Inflammatory macrophage (primary cell): Measurements from ENCODE around the gene MIF.
"Not testable (repeated sequence)": the region's sequence is repeated elsewhere in the genome, so short reads cannot be mapped to it uniquely, and the experiment has no call there.

Experiments used
- DNase-seq, 2 donors: peaks; one replicate each; pipeline ENCODE4 v3.0.0-alpha.2; 2020 to 2022
- total RNA-seq, 18 experiments: gene quantifications; one replicate each; lab custom pipeline; 2026; ENCODE audit warnings: mixed read lengths in 6 of 18, inconsistent platforms in 2 of 18; lab: John Stamatoyannopoulos, UW

The MIF gene
- 2.8 to 16.6 (median 6.1) reads per million in 18 experiments for total RNA-seq

GRCh38 chr22:23893945-23894709 lies at the start of gene MIF:
Gene MIF (plus strand): TSS chr22:23894383. CDS start chr22:23894475, 92 bp downstream.
- peak; percentile 96 to 97 for DNase-seq

GRCh38 chr22:23844739-23845202 lies 49.4 kb upstream of the MIF start:
- no peak for DNase-seq

- DNase-seq, result no peak
Observed at GRCh38 chr22:23845265-23846080, 48.7 kb upstream of the MIF start.

- DNase-seq, result no peak
Observed at GRCh38 chr22:23846081-23846469, 48.1 kb upstream of the MIF start.

- no peak for DNase-seq
Observed at GRCh38 chr22:23847310-23847920, 46.8 kb upstream of the MIF start.

- no peak for DNase-seq
Observed at GRCh38 chr22:23847991-23848864, 46.0 kb upstream of the MIF start.

- DNase-seq, result peak; percentile 79 to 80
Observed at GRCh38 chr22:23849009-23850006, 44.9 kb upstream of the MIF start.

GRCh38 chr22:23850136-23850611 lies 44.0 kb upstream of the MIF start:
- no peak for DNase-seq

GRCh38 chr22:23856721-23857605 lies 37.2 kb upstream of the MIF start:
- DNase-seq, result peak; percentile 6 to 43

- peak; percentile 99 for DNase-seq
Observed at GRCh38 chr22:23857606-23858483, 36.3 kb upstream of the MIF start, which contains the start of gene SLC2A11. Gene SLC2A11 (plus strand): TSS chr22:23857875. CDS start chr22:23858000, 125 bp downstream.

- DNase-seq, result no peak
Observed at GRCh38 chr22:23858484-23858815, 35.7 kb upstream of the MIF start.

- no peak for DNase-seq
Observed at GRCh38 chr22:23859201-23859600, 35.0 kb upstream of the MIF start.

- DNase-seq, result not testable (repeated sequence)
Observed at GRCh38 chr22:23860187-23860586, 34.0 kb upstream of the MIF start.

- peak; percentile 24 to 25 for DNase-seq
Observed at GRCh38 chr22:23862103-23862502, 32.1 kb upstream of the MIF start.

GRCh38 chr22:23864499-23865154 lies 29.6 kb upstream of the MIF start:
- DNase-seq, result not testable (repeated sequence)

- no peak for DNase-seq
Observed at GRCh38 chr22:23868580-23868979, 25.6 kb upstream of the MIF start.

- DNase-seq, result no peak
Observed at GRCh38 chr22:23874871-23875270, 19.3 kb upstream of the MIF start.

GRCh38 chr22:23875801-23876200 lies 18.4 kb upstream of the MIF start:
- DNase-seq, result no peak
